KOPT-K1 (cell line): ENCODE measurements around the gene SHB.

Source experiments
- H3K27ac ChIP-seq: fragments of 200-600 bp; sonication (generic); 2 replicates; pipeline ENCODE4 v1.5.1; 2016; ENCODE audit warnings: antibody characterized with exemption, mild to moderate bottlenecking, low read depth, low read length; ENCODE audit not compliant: poor library complexity, severe bottlenecking
- H3K36me3 ChIP-seq: fragments of 200-600 bp; sonication (generic); 2 replicates; pipeline ENCODE4 v1.5.1; 2017; ENCODE audit warnings: antibody characterized with exemption, mild to moderate bottlenecking, low read length, moderate library complexity; ENCODE audit not compliant: insufficient read depth
- H3K9me3 ChIP-seq: fragments of 200-600 bp; sonication (generic); 2 replicates; pipeline ENCODE4 v1.5.1; 2017; ENCODE audit warnings: antibody characterized with exemption, low read length, mild to moderate bottlenecking; ENCODE audit not compliant: insufficient read depth, poor library complexity, severe bottlenecking

SHB gene

DNA sequence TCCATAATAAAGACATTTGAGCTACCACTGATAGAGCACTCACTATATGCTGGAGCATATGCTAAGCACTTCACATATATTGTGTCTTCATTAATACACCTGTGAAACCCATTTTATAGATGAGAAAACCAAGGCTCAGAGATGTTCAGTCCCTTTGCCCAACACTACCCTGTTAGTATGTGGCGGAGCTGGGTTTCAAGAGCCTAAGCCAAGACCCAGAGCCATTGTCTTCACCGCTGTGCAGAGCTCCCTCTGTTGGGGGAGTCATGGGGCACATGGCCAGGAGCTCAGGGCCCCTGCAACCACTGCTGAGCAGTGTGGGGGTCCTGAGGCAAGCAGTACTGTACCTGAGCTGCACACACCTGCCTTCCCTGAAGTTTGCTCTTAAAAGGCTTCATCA is 127.8 kb downstream of the SHB start:
- no peaks in the 10 kb centered on the region for H3K9me3 ChIP-seq
- H3K27ac ChIP-seq = no peak overlapping the region
- H3K36me3 ChIP-seq = no peaks in the 10 kb centered on the region

DNA sequence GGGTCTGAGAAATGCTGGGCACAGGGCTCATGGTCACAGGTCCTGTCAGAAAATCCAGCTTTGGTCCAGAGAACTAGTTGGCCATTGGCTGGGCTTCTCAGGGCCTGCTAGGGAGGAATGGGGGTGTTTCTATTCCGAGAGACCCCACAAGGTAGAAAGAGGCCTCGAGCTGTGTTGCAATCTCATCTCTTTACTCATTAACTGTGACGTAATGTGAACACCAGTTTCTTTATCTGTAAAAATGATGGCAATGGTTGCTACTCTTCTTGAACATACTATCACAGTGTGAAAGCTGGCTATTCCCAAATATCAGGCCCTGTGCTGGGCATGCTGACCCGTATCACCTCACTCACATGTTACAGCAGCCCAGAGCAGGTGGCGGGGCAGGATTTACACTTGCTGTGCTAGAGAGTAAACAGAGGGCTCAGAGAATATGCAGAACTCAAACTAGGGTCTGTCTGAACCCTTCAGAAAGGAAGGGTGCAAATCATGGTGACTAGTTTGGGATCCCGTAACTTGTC is 129.4 kb downstream of the SHB start:
- H3K27ac ChIP-seq = no peak overlapping the region
- no peaks in the 10 kb centered on the region for H3K9me3 ChIP-seq
- no peaks in the 10 kb centered on the region for H3K36me3 ChIP-seq

DNA sequence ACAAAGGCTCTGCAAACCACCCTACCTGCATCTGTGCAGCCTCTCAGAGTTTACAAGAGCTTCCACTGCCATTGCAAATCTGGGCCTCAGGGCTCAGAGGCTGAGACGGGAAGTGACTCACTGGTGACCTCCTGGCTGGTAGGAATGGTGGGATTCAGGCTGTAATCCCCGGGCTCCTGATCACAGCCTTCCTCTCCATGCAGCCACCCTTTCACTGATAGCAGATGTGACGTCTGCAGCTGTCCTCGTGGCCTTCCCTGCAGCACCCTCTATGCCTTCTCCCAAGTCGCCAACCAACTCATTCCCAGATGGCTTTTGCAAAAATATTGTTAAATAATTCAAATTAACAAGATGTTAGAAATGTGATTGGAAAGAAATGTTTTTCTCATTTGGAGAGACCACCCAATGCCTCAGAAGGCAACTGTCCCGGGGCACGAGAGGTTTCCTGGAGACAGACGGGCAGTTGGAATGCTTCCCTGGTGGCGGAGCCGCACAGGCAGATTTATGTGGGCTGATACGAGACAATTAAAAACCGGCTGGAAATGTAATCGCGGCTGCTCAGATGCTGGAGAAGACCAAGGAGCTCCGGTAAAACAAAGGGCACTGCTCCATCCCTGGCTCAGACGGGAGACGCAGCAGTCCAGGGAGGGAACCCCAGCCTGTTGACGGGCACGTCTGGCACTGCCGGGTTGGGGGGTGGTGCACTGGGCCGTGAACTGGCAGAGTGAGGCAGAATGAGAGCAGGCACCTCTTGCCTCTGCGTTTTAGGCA is 130.7 kb downstream of the SHB start:
- H3K9me3 ChIP-seq = no peaks in the 10 kb centered on the region
- no peaks in the 10 kb centered on the region for H3K36me3 ChIP-seq
- H3K27ac ChIP-seq = no peak overlapping the region

DNA sequence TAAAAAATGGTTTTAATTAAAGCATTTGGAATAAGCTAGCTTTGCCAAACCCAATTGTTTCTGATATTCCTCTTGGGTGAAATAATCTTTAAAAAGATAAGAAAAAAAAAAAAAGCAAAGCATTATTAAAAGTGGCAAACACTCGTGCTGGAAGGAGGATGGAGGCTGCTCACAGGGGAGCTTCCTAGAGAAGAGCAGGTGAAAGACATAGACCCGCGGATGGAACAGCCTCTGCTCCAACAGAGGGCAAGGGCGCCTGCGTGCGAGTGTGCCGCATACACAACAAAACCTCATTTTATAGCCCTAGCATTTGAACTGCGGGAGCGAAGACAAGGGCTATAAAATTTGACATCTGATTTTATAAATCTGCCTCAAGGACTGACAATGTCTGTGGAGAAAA is 131.7 kb downstream of the SHB start:
- no peaks in the 10 kb centered on the region for H3K36me3 ChIP-seq
- no peak overlapping the region for H3K27ac ChIP-seq
- H3K9me3 ChIP-seq = no peaks in the 10 kb centered on the region

DNA sequence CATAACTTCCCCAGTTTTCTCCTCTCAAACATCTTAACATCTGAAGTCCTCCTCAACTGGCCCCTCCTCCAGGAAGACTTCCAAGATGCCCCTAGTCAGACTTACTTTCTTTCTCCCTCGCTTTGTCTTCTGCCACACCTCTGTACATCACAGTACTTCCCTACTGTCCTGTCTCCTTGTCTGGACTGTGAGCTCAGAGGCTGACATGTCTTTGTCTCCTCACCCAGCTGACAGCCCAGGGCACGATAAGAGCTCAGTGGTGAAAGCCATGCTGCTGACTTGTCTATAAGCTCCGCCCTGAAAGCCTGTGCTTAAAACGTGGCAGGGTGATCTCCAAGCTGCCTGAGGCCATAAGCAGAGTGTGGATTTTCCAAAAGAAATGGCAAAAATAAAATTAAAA is 132.1 kb downstream of the SHB start:
- H3K36me3 ChIP-seq = no peaks in the 10 kb centered on the region
- no peak overlapping the region for H3K27ac ChIP-seq
- H3K9me3 ChIP-seq = no peaks in the 10 kb centered on the region

DNA sequence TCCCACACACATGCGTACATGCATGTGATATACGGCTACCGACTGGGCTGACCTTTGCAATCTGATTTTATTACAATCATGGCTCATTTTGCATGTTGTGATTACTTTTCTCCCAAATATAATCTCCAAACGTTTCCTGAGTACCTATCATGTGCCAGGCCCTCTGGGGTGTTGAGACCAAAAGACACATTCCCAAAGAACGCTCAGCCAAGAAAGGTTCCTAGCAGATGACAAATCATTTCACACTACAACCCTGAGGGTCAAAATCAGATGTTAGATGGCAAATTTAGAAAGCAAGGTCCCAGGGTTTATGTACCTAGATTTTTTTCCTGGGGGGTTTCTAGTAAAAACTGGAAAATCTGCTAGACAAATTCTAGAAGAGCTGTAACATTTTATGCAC is 132.7 kb downstream of the SHB start:
- Histone ChIP-seq H3K27ac (no peak overlapping the region), H3K9me3 (no peaks in the 10 kb centered on the region), H3K36me3 (no peaks in the 10 kb centered on the region)

DNA sequence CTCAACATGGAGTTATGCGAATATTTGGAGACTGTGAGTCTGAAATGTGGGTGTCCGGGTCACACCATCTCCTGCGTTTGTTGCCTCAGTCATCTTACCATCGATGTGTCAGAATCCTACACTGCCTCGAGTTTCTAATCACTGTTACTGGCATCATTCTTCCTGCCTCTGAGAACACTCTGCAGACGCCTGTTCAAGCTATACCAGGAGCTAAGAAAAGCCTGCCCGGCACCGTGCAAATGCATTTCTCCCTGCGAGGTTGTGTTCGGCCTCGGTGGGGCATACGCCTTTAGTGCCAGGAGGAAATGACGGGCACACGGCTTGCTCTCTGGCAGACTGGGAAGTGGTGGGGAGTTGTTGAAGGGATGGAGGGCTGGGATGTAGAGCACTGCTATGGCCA is 133.9 kb downstream of the SHB start:
- Histone ChIP-seq H3K36me3 (no peaks in the 10 kb centered on the region), H3K27ac (no peak overlapping the region), H3K9me3 (no peaks in the 10 kb centered on the region)

DNA sequence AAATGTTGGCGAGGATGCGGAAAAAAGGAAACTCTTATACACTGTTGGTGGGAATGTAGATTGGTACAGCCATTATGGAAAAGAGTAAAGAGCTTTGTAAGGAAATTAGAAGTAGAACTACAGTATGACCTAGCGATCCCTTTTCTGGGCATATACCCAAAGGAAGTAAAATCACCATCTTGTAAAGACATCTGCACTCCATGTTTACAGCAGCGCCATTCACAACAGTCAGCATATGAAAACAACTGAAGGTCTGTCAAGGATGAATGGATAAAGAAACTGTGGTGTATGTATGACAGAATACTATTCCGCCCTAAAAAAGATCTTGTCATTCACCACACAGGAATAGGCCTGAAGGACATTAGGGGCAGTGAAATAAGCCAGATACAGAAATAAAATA is 137.4 kb downstream of the SHB start:
- Histone ChIP-seq H3K9me3 (no peaks in the 10 kb centered on the region), H3K36me3 (no peaks in the 10 kb centered on the region), H3K27ac (no peak overlapping the region)

DNA sequence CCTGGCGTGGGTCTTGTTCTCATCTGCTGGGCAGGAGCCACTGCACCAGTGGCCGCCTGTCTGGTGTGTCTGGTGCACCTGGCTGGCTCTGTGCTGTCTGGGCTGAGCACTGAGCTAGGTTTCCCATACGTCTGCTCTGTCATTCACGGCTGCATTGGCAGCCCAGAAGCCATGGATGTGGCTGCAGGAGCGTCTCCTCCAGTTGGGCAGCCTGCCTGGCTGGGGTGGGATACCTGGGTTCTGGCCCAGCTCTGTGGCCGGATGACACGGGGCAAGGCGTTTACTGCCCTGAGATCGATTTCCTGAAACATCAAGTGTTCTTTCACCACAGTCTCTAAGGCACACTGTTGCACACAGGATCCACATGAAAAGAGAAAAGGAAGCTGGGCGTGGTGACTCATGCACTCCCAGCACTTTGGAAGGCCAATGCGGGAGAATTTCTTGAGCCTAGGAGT is 139.6 kb downstream of the SHB start:
- no peaks in the 10 kb centered on the region for H3K36me3 ChIP-seq
- no peak overlapping the region for H3K27ac ChIP-seq
- no peaks in the 10 kb centered on the region for H3K9me3 ChIP-seq

DNA sequence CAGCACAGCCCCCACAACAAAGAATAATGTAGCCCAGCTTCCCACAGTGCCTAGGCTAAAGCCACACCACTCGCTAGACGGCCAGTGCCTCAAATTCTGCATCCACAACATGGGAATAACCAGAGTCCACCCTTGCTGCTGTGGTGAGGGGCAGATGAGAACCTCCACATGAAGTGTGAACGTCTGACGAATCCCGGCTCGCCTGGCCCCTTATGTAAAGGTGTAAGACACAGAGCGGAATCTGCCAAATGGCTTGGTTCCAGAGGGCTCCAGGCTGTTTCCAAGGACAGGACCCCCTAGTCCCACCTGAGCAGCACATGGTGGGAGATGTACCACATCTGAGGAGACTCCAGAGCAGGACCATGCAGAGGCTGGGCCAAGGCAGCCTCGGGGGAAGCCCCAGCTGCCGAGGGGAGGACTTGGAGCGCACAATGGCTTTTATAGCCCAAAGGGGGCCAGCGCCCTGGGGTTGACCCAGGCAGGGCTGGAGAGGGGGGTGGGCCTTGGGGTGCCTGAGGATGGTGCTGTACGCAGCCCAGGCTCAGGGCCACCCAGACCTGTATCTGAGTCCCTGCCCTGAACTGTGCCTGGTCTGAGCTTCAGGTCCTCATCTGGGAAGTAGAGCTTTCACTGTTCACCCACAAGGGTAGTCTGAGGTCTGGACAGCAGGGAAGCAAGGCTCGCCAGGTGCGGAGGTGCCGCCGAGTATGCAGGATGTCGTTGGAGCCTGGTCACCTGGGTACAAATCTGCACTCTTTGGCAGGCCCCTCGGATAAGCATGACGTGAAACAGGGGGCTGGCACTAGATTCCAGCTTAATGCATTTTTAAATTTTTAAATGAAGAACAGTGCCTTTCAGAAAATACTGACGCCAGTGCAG is 140.2 kb downstream of the SHB start:
- H3K27ac ChIP-seq = no peak overlapping the region
- H3K9me3 ChIP-seq = no peaks in the 10 kb centered on the region
- no peaks in the 10 kb centered on the region for H3K36me3 ChIP-seq

DNA sequence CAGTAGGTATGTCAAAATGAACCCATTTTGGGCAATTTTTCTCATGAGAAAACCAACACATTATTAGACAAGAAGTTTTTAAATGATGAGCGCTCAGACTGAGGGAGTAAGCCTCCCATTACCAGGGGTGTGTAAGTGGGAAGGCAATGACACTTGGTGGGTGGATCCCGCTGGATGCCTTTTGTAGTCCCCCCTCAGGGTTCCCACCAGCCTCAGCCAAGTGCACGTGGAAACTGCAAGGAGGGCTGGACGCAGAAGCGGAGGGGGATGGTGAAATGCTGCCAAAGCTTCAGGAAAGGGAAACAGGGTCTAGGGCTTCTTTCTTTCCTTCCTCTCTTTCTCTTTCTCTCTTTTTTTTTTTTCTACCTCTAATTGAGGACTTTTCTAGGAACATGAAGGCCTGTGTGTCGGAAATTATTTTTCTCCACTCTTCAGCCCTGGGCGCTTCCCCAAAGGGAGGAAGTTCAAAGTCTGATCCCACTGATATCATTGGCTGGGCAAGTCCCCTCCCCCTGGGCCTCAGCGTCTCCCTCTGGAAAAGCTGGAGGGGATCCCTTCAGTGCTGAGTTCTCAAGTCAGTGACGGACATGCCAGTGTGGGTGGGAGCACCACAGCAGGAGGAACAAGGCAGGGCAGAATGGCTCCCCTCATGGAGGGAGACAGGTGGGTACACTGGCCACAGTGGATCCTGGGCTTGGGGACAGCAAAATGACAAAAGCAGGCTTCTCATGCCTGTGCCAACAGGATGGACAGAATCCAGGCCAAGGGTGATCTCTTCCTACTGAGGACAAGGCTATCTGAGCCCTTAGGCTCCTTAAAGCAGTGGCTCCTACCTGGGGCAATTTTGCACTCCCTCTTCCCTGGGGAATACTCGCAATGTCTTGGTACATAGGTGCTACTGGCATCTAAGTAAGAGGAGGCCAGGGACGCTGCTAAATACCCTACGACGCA is 141.2 kb downstream of the SHB start:
- Histone ChIP-seq H3K27ac (no peak overlapping the region), H3K36me3 (no peaks in the 10 kb centered on the region), H3K9me3 (no peaks in the 10 kb centered on the region)

DNA sequence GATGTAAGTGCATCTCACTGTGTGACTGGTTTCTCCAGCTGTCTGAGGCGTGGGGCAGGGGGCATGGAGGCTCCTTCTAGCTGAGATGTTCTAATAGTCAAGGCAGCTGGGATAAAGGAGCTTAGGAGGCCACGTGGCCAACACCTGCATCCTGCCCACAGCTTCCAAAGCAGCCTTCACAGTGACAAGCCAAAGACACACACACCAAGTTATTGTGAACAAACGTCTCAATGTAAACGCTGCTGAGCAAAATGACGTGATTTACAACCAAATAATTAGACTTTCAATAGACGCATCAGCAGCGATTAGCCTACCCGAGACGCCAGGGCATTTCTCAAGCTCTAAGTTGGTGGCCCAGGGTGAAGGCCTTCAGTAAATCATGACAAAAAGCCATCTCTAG is 141.9 kb downstream of the SHB start:
- Histone ChIP-seq H3K36me3 (no peaks in the 10 kb centered on the region), H3K27ac (no peak overlapping the region), H3K9me3 (no peaks in the 10 kb centered on the region)

DNA sequence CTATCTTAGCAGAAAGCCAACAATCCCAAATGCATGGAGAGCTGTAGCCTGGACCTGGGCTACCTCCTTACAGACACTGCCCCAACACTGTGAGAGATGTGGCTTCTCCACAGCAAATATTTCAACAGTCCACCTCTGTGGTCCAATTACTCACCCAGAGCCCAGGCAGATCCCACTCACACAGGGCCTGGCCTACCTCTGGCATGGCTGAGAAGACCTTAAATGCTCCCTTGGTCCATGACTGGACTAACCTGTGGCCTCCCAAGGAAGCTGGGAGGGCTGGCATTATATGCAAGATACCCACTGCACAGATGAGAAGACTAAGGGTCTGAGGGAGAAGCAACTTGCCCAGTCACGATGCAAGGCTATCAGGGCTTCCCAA is 142.3 kb downstream of the SHB start:
- Histone ChIP-seq H3K27ac (no peak overlapping the region), H3K36me3 (no peaks in the 10 kb centered on the region), H3K9me3 (no peaks in the 10 kb centered on the region)

DNA sequence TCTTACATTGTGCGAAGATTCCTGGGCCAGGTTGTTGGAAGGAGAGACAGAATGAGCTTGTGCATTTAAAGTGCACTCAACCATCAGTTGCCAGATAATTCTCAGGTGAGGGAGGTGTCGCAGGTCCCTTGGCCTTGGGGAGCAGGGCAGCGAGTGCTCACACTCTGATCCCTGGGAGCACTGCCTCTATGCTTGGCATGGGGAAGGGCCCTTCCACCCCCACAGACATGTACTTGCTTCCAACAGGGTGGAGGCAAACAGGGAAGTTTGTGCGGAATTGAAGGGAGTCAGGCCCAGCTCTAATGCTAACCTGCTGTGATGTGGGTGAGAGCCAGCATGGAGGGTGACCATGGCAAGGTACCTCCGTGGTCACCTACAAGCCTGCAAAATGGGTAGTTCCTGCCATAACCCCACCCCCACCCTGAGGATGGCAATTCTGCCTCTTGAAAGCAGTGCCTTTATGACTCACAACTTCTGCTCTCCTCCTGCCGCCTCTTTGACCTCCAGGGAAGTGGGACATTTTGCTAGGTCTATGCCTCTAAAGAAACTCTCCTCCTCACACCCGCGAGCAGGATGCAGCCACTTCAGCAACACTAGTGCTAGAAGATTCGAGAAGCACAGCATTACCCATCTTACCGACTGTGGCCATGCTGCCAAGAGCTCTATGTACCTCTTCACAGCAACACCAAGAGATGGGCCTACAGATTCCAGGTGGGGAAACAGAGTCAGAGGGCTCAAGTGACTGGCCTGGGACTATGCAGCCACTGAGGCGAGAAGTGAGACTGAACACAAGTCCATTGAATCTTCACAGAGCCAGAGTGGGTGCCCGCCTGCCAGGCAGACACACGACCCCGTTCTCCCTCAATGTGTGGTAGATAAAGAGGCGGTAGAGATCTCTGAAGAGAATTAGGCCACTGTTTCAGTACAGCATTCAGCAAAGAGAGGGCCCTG is 143.0 kb downstream of the SHB start:
- Histone ChIP-seq H3K27ac (no peak overlapping the region), H3K36me3 (no peaks in the 10 kb centered on the region)

More for the DNA sequence above, 143.0 kb downstream of the SHB start:
- H3K9me3 ChIP-seq = no peaks in the 10 kb centered on the region
